GM10266 (cell line): Measurements from ENCODE around the gene PPM1A.

Experiments used
- DNase-seq: peaks from one replicate; pipeline ENCODE4 v3.0.0; 2012; ENCODE audit errors: extremely low spot score
- CTCF ChIP-seq: IDR thresholded peaks from 2 replicates; pipeline ENCODE4 v1.5.1; 2012; ENCODE audit warnings: mild to moderate bottlenecking, low read depth; ENCODE audit not compliant: control insufficient read depth, insufficient read depth; ENCODE audit errors: missing control alignments

The PPM1A gene

GRCh38 chr14:60240139-60240856 is 8.7 kb upstream of the PPM1A start:
- no peak for TF ChIP-seq CTCF
- DNase-seq, result no peak

DNA sequence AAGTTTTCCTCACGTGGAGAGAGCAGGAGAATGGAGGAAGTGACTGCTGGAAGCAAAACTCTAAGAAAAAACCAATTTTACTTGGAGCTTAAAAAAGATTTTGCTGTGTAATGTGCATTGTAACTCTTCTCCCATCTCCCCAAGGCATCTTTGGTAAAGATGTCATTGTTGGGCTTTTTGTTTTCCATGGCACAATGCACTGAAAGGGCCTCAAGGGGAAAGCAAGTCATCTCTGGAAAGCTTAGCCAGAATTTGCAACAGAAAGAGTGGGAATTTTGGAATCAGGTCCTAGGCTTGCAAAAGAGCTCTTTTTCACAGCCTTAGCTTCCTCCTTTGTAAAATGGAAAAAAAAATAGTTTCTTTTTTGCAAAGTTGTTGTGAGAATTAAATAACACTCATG is 7.9 kb upstream of the PPM1A start:
- DNase-seq, result no peak
- no peak for TF ChIP-seq CTCF

DNA sequence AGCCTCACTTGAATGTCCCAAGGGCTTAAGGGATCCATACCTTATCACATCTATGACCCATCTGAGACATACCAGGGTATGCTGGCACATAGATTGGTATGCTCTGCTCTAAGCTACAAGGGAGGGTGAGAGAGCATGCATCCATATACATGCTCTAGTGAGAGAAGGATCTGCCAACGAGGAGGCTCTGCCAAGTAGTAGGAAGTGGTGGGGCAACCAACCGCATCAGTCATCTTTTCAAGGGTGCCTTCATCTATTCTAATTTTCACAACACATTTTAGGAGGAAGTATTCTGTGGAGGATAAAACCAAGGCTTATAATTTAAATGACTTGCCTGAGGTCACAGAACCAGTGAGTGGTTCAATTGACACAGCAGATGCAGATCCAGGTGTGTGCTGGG is 6.6 kb upstream of the PPM1A start:
- DNase-seq, result no peak

DNA sequence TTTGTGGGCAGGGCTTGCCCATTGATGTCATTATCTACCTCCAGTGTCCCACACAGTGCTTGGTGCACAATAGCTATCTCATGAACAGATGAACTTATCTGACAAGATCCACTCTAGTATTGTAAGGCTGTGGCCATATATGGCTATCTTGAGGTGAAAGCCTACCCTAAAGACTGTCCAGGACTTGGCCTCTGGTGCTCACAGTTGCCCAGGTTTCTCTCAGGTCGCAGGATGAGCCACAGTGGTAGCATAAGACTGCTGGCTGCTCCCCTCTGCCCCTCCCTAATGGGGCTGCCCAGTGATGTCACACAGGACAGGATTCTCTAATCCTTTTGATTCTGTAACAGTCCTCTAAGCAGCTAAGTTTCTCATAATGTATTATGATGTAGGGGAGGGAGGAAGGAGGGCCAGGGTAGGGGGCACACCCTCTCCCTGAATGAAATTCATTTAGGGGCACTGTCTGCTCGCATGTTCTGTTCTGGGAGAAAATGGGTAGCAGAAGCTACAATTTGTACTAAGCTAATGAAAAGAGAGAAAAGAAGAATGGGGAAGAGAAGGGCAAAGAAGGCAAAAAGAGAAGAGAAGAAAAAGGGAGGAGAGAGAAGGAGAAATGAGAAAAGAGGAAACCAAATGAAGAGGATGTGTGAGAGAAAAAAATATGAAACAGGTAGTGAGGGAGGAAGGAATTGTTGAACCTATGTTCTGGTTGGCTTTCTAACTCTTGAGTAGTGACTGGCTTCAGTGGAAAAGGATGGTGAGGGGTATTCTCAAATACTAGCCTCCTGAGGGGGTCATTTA is 3.4 kb upstream of the PPM1A start:
- TF ChIP-seq CTCF, result no peak
- peak; percentile 22 for DNase-seq

More for the DNA sequence above, 6.6 kb upstream of the PPM1A start:
- no peak for TF ChIP-seq CTCF

- TF ChIP-seq CTCF, result no peak
- peak; percentile 88 for DNase-seq
These were observed 876 bp upstream of the PPM1A start for GRCh38 chr14:60247994-60248696.

DNA sequence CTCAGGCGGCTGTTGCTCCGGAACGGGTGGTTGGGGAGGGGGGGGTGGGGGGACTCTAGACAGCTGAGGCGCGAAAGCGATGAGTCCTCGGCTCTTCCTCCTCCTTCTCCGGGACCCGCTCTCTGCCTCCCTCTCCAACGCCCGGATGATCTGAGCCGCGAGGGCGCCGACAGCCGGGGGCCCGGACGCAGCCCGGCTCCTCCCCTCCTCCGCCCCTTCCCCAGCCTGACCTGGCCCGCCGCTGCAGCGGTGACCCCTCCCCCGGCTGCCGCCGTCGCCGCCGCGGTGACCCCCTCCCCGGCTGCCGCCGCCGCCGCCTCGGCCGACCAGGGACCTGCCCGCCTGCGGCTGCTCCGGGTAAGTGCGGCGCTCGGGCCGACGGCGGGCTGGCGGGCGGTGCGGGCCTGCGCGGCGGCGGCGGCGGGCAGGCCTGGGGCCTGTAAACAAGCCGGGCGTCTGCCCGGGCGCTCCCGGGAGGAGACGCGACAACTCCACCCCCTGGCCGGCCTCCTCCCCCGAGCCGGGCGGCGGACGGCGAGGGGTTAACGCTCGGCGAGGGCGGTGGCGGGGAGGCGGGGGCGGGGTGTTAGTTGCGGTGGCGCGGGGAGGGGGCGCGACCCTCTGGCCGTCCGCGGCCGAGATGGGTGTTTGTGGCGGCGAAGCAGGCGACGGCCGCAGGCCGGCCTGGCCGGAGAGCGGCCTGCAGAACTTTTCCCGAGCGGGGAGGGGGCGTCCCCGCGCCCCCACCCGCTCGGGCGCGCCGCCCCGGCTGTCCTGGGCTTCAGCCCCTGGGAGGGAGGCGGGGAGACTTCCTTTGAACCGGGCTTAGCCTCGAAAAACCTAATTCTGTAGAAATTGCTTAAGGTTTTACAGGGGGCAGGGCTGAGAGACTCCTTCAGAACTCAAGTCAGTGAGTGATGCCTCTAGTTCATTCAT is 568 bp downstream of the PPM1A start:
- peak; percentile 91 for DNase-seq
- no peak for TF ChIP-seq CTCF
